K562 (cell line): ENCODE data around the gene ANTKMT. TPM values are rescaled to one million over a fixed set of nuclear protein-coding genes. Genes with fewer than 3 reads are reported as not detected.
"Not testable (repeated sequence)": the region's sequence is repeated elsewhere in the genome, so short reads cannot be mapped to it uniquely, and the experiment has no call there.

Experiments
- ATAC-seq: fragments of 200-7000 bp; cut with Tn5 transposase; 3 replicates; pipeline ENCODE4 v1.9.1; 2020; ENCODE audit warnings: moderate library complexity
- BruUV-seq: library from RNA; stranded (reverse); fragments of 400-500 nt; replicated peaks from 2 replicates; lab custom pipeline; 2021; lab: Mats Ljungman, UMichigan
- CTCF ChIA-PET: fragments of 300-600 bp; formaldehyde crosslinking; extraction: SDS; loops from one replicate; lab custom pipeline; 2021; ENCODE audit warnings: low intra/inter-chr PET ratio; lab: Yijun Ruan, JAX
- POLR2A ChIA-PET: fragments of 300-600, 350-650 bp; sonication (Branson Sonifier 250); formaldehyde crosslinking; extraction: SDS; loops from one replicate; lab custom pipeline; 2021; ENCODE audit warnings: antibody characterized with exemption, inconsistent platforms; lab: Yijun Ruan, JAX
- DNase-seq, 4 experiments: peaks; one replicate each; pipeline versions ENCODE4 v3.0.0 to v3.0.0-alpha.2; 2011 to 2018; ENCODE audit warnings: low spot score in 3 of 4, mixed read lengths in 3 of 4; ENCODE audit errors: extremely low read depth in 1 of 4
- FAIRE-seq: peaks from 2 replicates; lab custom pipeline; 2011; peaks lifted over from hg19 to GRCh38; lab: Jason Lieb, UNC
- H2AFZ ChIP-seq: 2 replicates; pipeline ENCODE4 v1.6.0; 2011; ENCODE audit warnings: low read depth, low read length, control low read depth, inconsistent platforms
- H3K27ac ChIP-seq: fragments of 200-600 bp; 3 replicates; pipeline ENCODE4 v1.8.0; 2011; ENCODE audit warnings: low read depth, mild to moderate bottlenecking, control low read depth, inconsistent platforms, low read length, moderate library complexity, mixed read lengths; ENCODE audit errors: extremely low read depth
- H3K27me3 ChIP-seq, 2 experiments: fragments of 300-600 bp in 1 of 2; 2 replicates in 1 of 2; 3 replicates in 1 of 2; pipeline versions ENCODE4 v1.6.0 to v1.8.0; 2011; ENCODE audit warnings: inconsistent platforms in 2 of 2, low read length in 2 of 2, mild to moderate bottlenecking in 1 of 2, mixed read lengths in 1 of 2, moderate library complexity in 1 of 2; ENCODE audit not compliant: control insufficient read depth in 2 of 2, insufficient read depth in 2 of 2
- H3K36me3 ChIP-seq: fragments of 300-600 bp; 3 replicates; pipeline ENCODE4 v1.8.0; 2011; ENCODE audit warnings: mild to moderate bottlenecking, low read length, inconsistent platforms; ENCODE audit not compliant: control insufficient read depth, insufficient read depth
- H3K4me1 ChIP-seq, 2 experiments: fragments of 200-600 bp in 1 of 2; replicated peaks in 1 of 2; 2 replicates in 1 of 2; 3 replicates in 1 of 2; pipeline versions ENCODE4 v1.5.1 to v1.8.0; 2011; ENCODE audit warnings: inconsistent platforms in 2 of 2, low read length in 2 of 2, mild to moderate bottlenecking in 1 of 2, mixed read lengths in 1 of 2, moderate library complexity in 1 of 2; ENCODE audit not compliant: control insufficient read depth in 2 of 2, insufficient read depth in 2 of 2
- H3K4me2 ChIP-seq: 2 replicates; pipeline ENCODE4 v1.6.1; 2011; ENCODE audit warnings: low read length, control low read depth, inconsistent platforms, mixed read lengths; ENCODE audit not compliant: insufficient read depth
- H3K4me3 ChIP-seq: fragments of 200-600 bp; sonication (generic), shearing (Covaris generic); 2 replicates; pipeline ENCODE4 v1.5.1; 2016; ENCODE audit warnings: control low read depth, inconsistent platforms
- H3K79me2 ChIP-seq: fragments of 200-600 bp; 3 replicates; pipeline ENCODE4 v1.8.0; 2011; ENCODE audit warnings: low read length, inconsistent platforms; ENCODE audit not compliant: control insufficient read depth, insufficient read depth
- H3K9ac ChIP-seq, 2 experiments: 2 replicates each; pipeline versions ENCODE4 v1.6.0 to v1.6.1; 2011; ENCODE audit warnings: low read depth in 2 of 2, low read length in 2 of 2, control low read depth in 1 of 2, inconsistent platforms in 1 of 2, mild to moderate bottlenecking in 1 of 2, mixed read lengths in 1 of 2; ENCODE audit not compliant: insufficient read depth in 1 of 2
- H3K9me1 ChIP-seq: one replicate; pipeline ENCODE4 v1.6.0; 2011; ENCODE audit warnings: inconsistent platforms, mild to moderate bottlenecking, low read length, moderate library complexity; ENCODE audit not compliant: control insufficient read depth, insufficient read depth
- H3K9me3 ChIP-seq: replicated peaks from 2 replicates; pipeline ENCODE4 v1.5.1; 2011; ENCODE audit warnings: low read depth, low read length, inconsistent platforms; ENCODE audit not compliant: control insufficient read depth, insufficient read depth
- H4K20me1 ChIP-seq: replicated peaks from 2 replicates; pipeline ENCODE4 v1.6.1; 2011; ENCODE audit warnings: low read length, inconsistent platforms, mixed read lengths; ENCODE audit not compliant: control insufficient read depth, insufficient read depth
- ADNP ChIP-seq: fragments of 200-800 bp; sonication (Bioruptor generic); IDR thresholded peaks from 2 replicates; pipeline ENCODE4 v1.6.1; 2016; ENCODE audit warnings: missing genetic modification characterization, missing compliant biosample characterization
- TOE1 ChIP-seq, 2 experiments: fragments of 450-650 bp in 1 of 2; sonication (generic) in 1 of 2; formaldehyde crosslinking in 1 of 2; IDR thresholded peaks; 2 replicates each; pipeline versions ENCODE4 v1.7.1 to v1.8.0; 2016 to 2022; ENCODE audit warnings: borderline replicate concordance in 2 of 2, mild to moderate bottlenecking in 2 of 2, antibody characterized with exemption in 1 of 2, inconsistent platforms in 1 of 2, low read depth in 1 of 2, missing genetic modification reagents in 1 of 2, moderate library complexity in 1 of 2
- ZHX1 ChIP-seq: fragments of 150-350 bp; conservative IDR thresholded peaks from 2 replicates; pipeline ENCODE4 v1.6.1; 2014; ENCODE audit warnings: low read length
- ZNF766 ChIP-seq: fragments of 200-800 bp; sonication (Bioruptor generic); conservative IDR thresholded peaks from 2 replicates; pipeline ENCODE4 v1.6.1; 2016; ENCODE audit warnings: missing genetic modification characterization, missing compliant biosample characterization
- WGBS: fragments of 100-300 bp; shearing (Covaris generic); methylation state at CpG from one replicate; pipeline ENCODE4 v1.1.6; 2016; ENCODE audit warnings: low coverage, mixed read lengths; ENCODE audit not compliant: insufficient coverage; ENCODE audit errors: missing lambda C conversion rate; 5-methylcytosine and 5-hydroxymethylcytosine counted together
- in situ Hi-C: fragments of 300-500 bp; cut with MboI; formaldehyde crosslinking; loops from 4 replicates; pipeline ENCODE4 v1.15.0; 2018; ENCODE audit warnings: inconsistent platforms, mixed read lengths
- intact Hi-C: fragments of 100-400 bp; cut with micrococcal nuclease; formaldehyde crosslinking; loops from 2 replicates; pipeline ENCODE4 v1.14.2; 2022
- polyA plus RNA-seq, 8 experiments: library from polyadenylated mRNA; depleted of rRNA in 4 of 8; stranded (reverse) in 5 of 8; unstranded in 3 of 8; fragments of >200 nt; fragmentation: Nextera tagmentation in 2 of 8; fragmentation: Illumina TruSeq in 1 of 8; extraction: Ambion mirVana in 2 of 8; extraction: Trizol in 1 of 8; gene quantifications; 2 replicates each; pipeline versions ENCODE4 v1.2.1 to v1.2.3, GENCODE V29; 2011 to 2014; ENCODE audit warnings: inconsistent platforms in 1 of 8, missing spikeins in 1 of 8
- total RNA-seq, 7 experiments: library from RNA; depleted of rRNA in 6 of 7; stranded (reverse); fragments of >200 nt in 6 of 7; fragmentation: Illumina TruSeq in 2 of 7; extraction: Trizol in 2 of 7; gene quantifications; 2 replicates each; pipeline versions ENCODE4 v1.2.1 to v1.2.3, GENCODE V29; 2011 to 2021; ENCODE audit warnings: low replicate concordance in 1 of 7

ANTKMT gene
- total and polyA plus RNA-seq, 9 of the 15 experiments (the other 6 are each of a cell fraction or from before 2014, with no cell fraction given): 0.58 to 217 (median 19.1) TPM

- TF ChIP-seq TOE1 (IDR thresholded peaks at IDR 0.05; ENCODE audit: borderline replicate concordance) (no peak), TOE1 (CRISPR knock-in tag; IDR thresholded peaks at IDR 0.05; ENCODE audit: borderline replicate concordance, low read depth) (no peak), ZHX1 (no peak)
Observed at GRCh38 chr16:752007-752312, 31.0 kb downstream of the ANTKMT start (continued).

GRCh38 chr16:754121-754607, 33.2 kb downstream of the ANTKMT start:
- H3K9me3 ChIP-seq, H3K27ac ChIP-seq, H2AFZ ChIP-seq, H3K9ac ChIP-seq, H3K9me1 ChIP-seq, FAIRE-seq, in situ Hi-C loops, H3K4me3 ChIP-seq, H3K4me2 ChIP-seq, CTCF ChIA-PET, H4K20me1 ChIP-seq, BruUV-seq, intact Hi-C loops, H3K27me3 ChIP-seq, H3K36me3 ChIP-seq, H3K79me2 ChIP-seq, DNase-seq, ATAC-seq: not testable (repeated sequence)
- POLR2A ChIA-PET: interaction anchor here (1.1 to 1.5 kb wide), 2 partner anchors 18 to 19 kb away, joined by 4 read pairs; no protein-coding TSS in a partner anchor
- TF ChIP-seq ADNP (tag): peak; percentile 42; the same call in 1 of the 2 replicates
- peak; percentile 65 for TF ChIP-seq ZNF766 (CRISPR knock-in tag)
- 34% methylated on average over 8 of the region's 11 CpGs for WGBS
- H3K4me1 ChIP-seq: peaks cover 9 to 14% of the 10 kb centered on the region in 2 experiments; a peak in 4 of 5 replicates
